K562 (cell line): ENCODE data around the gene AKT3.

Experiments
- FOXP1 ChIP-seq: sonication (generic); formaldehyde crosslinking; IDR thresholded peaks from 2 replicates; pipeline ENCODE4 v1.8.0; 2022; ENCODE audit warnings: mild to moderate bottlenecking, missing genetic modification reagents
- NR2C1 ChIP-seq, 2 experiments: fragments of 450-650 bp; IDR thresholded peaks; 2 replicates each; pipeline ENCODE4 v1.6.1; 2017; ENCODE audit warnings: mild to moderate bottlenecking in 2 of 2, antibody characterized with exemption in 1 of 2, inconsistent platforms in 1 of 2, missing compliant biosample characterization in 1 of 2, missing genetic modification characterization in 1 of 2
- SIRT6 ChIP-seq: IDR thresholded peaks from one replicate; pipeline ENCODE4 v1.6.1; 2012; ENCODE audit warnings: low read depth, mild to moderate bottlenecking, control low read depth, inconsistent platforms, low read length, moderate library complexity
- TF ChIP-seq, protein P1 (sequence below), 3 experiments: IDR thresholded peaks in 2 of 3; conservative IDR thresholded peaks in 1 of 3; 2 replicates each; pipeline ENCODE4 v1.5.1; 2011 to 2012; ENCODE audit warnings: low read length in 3 of 3, mild to moderate bottlenecking in 3 of 3, control low read depth in 2 of 3, improper control_type of control experiment in 1 of 3, inconsistent platforms in 1 of 3, low read depth in 1 of 3, mixed read lengths in 1 of 3, moderate library complexity in 1 of 3; ENCODE audit not compliant: insufficient read depth in 2 of 3

DNA sequence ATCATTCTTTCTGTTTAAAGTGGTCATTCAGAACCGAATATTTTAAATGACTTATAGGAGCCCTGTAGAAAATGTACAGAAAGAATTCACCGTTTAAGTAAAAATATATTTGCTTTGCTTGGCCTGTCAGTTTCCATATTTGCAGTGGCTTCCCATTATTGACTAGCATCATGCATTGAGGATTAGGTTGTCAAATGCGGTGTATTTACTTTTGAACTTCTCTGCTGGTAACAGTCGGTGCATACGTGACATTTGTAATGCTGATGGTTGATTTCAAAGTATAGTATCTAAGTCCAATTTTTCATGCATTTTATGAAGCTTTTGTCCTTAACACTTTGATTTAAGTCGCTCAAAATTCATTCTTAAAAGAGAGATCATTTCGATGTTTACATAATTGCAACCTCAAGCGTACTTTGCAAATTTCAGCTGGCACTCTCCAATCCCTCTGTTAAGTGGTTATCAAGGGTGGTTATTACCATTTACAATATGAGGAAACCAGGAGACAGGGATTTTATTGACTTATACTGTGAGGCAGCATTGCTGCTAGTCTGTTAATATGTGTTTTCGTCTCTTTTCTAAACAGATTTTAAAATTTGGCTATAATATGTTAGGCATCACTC is 392.6 kb downstream of the AKT3 start:
- TF ChIP-seq, protein P1, sequence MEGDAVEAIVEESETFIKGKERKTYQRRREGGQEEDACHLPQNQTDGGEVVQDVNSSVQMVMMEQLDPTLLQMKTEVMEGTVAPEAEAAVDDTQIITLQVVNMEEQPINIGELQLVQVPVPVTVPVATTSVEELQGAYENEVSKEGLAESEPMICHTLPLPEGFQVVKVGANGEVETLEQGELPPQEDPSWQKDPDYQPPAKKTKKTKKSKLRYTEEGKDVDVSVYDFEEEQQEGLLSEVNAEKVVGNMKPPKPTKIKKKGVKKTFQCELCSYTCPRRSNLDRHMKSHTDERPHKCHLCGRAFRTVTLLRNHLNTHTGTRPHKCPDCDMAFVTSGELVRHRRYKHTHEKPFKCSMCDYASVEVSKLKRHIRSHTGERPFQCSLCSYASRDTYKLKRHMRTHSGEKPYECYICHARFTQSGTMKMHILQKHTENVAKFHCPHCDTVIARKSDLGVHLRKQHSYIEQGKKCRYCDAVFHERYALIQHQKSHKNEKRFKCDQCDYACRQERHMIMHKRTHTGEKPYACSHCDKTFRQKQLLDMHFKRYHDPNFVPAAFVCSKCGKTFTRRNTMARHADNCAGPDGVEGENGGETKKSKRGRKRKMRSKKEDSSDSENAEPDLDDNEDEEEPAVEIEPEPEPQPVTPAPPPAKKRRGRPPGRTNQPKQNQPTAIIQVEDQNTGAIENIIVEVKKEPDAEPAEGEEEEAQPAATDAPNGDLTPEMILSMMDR (IDR thresholded peaks at IDR 0.05 in 2 of 3, conservative IDR thresholded peaks at IDR 0.05 in 1 of 3; ENCODE audit: insufficient read depth in 2 of 3, low read depth in 1 of 3, low read length in 3 of 3): no peak
- no peak for TF ChIP-seq NR2C1 (IDR thresholded peaks at IDR 0.05)
- TF ChIP-seq NR2C1 (tag; IDR thresholded peaks at IDR 0.05): no peak
- TF ChIP-seq FOXP1 (CRISPR knock-in tag): no peak
- TF ChIP-seq SIRT6: no peak
